GM12873 (cell line): ENCODE measurements around the gene DNAH12.

Source experiments
- TF ChIP-seq, protein P1 (sequence below): IDR thresholded peaks from 2 replicates; pipeline ENCODE4 v1.5.1; 2012; ENCODE audit warnings: low read depth, mild to moderate bottlenecking, moderate library complexity, low read length, control low read depth; ENCODE audit not compliant: insufficient read depth; ENCODE audit errors: missing control alignments

The DNAH12 gene

GRCh38 chr3:57279685-57280084 is 264.5 kb downstream of the DNAH12 start:
- TF ChIP-seq, protein P1, sequence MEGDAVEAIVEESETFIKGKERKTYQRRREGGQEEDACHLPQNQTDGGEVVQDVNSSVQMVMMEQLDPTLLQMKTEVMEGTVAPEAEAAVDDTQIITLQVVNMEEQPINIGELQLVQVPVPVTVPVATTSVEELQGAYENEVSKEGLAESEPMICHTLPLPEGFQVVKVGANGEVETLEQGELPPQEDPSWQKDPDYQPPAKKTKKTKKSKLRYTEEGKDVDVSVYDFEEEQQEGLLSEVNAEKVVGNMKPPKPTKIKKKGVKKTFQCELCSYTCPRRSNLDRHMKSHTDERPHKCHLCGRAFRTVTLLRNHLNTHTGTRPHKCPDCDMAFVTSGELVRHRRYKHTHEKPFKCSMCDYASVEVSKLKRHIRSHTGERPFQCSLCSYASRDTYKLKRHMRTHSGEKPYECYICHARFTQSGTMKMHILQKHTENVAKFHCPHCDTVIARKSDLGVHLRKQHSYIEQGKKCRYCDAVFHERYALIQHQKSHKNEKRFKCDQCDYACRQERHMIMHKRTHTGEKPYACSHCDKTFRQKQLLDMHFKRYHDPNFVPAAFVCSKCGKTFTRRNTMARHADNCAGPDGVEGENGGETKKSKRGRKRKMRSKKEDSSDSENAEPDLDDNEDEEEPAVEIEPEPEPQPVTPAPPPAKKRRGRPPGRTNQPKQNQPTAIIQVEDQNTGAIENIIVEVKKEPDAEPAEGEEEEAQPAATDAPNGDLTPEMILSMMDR, result no peak

DNA sequence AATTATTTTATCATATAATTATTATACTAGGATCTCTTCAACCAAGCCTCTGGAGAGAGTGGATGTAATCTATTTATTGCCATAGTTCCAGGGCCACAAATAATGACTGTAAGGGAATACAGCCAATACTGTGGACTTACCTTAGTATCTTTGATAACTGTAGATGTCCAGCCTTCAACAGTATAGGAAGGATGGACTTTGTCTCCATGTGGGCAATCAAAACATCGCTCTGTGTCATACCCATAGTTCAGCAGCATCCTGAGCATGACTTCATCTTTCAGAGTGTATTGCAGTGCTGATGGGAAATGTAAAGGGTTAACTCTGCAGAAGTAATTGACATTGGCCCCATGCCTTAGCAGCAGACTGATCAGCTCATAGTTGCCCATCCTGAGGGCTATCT is 265.9 kb downstream of the DNAH12 start:
- TF ChIP-seq, protein P1, result no peak

GRCh38 chr3:57275393-57275792 is 268.8 kb downstream of the DNAH12 start:
- TF ChIP-seq, protein P1, result no peak

DNA sequence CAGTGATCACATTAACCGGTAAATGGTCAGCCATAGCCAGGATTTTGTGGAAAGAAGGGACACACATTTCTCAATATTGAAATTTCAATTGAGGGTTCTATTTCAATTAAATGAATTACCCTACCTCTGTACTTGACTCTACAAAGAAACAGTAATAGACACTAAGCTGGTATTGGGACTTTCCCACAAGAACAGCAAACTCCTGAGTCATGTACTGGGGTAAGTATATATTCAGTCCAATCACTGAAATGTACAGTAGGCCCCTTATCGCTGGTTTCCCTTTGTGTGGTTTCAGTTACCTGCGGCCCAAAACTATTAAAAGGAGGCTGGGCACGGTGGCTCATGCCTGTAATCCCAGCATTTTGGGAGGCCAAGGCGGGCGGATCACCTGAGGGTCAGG is 269.3 kb downstream of the DNAH12 start:
- TF ChIP-seq, protein P1, result no peak

GRCh38 chr3:57268416-57268815 is 275.7 kb downstream of the DNAH12 start:
- TF ChIP-seq, protein P1, result no peak

DNA sequence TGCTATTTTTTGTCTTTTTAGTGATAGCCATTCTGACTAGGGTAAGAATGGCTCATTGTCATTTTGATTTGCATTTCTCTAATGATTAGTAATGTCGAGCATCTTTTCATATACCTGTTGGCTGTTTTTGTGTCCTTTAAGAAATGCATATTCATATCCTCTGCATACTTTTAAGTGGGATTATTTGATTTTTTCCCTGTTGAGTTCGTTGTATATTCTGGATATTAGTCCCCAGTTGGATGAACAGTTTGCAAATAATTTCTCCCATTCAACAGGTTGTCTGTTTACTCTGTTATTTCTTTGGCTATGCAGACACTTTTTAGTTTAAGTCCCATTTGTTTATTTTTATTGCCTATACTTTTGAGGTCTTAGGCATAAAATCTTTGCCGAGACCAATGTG is 282.2 kb downstream of the DNAH12 start:
- TF ChIP-seq, protein P1, result no peak

DNA sequence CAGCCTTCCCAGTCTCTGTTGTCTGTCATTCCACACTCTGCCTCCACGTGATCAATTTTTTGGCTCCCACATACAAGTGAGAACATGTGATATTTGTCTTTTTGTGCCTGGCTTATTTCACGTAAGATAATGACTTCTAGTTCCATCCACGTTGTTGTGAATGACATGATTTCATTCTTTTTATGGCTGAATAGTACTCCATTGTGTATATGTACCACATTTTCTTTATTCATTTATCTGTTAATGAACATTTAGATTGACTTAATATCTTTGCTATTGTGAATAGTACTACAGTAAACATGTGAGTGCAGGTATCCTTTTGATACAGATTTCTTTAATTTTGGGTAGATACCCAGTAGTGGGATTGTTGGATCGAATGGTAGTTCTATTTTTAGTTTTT is 283.0 kb downstream of the DNAH12 start:
- TF ChIP-seq, protein P1, result no peak
